ENCODE results near the gene ERCC3.
"Not testable (repeated sequence)": the region's sequence is repeated elsewhere in the genome, so short reads cannot be mapped to it uniquely, and the experiment has no call there.

The ERCC3 gene

GRCh38 chr2:127225186-127225960 is 68.6 kb downstream of the ERCC3 start:
- DNase-seq, result no peak

GRCh38 chr2:127224135-127224534 is 69.8 kb downstream of the ERCC3 start:
- DNase-seq, result not testable (repeated sequence)

- no peak for DNase-seq
These were observed 73.0 kb downstream of the ERCC3 start for GRCh38 chr2:127220768-127221527.

- DNase-seq, result no peak
These were observed 73.7 kb downstream of the ERCC3 start, which contains the start of gene CYP27C1 for GRCh38 chr2:127220102-127220767. CYP27C1 (minus strand) TSS chr2:127220299; CDS start chr2:127220270, 29 bp downstream.

- DNase-seq, result no peak
These were observed 74.5 kb downstream of the ERCC3 start for GRCh38 chr2:127219171-127220070.

GRCh38 chr2:127218812-127219170 is 75.2 kb downstream of the ERCC3 start:
- no peak for DNase-seq

- no peak for DNase-seq
These were observed 76.2 kb downstream of the ERCC3 start for GRCh38 chr2:127217470-127218325.

GRCh38 chr2:127216593-127216992 is 77.4 kb downstream of the ERCC3 start:
- no peak for DNase-seq

- no peak for DNase-seq
These were observed 77.8 kb downstream of the ERCC3 start for GRCh38 chr2:127216095-127216494.

- not testable (repeated sequence) for DNase-seq
These were observed 79.7 kb downstream of the ERCC3 start for GRCh38 chr2:127214201-127214600.

GRCh38 chr2:127208313-127208712 is 85.6 kb downstream of the ERCC3 start:
- no peak for DNase-seq

Data from inflammatory macrophage (primary cell).